Sigmoid colon (tissue), 4 donors: ENCODE measurements around the gene CACNA1D.

ENCODE experiments used
- POLR2A ChIP-seq, 2 donors: fragments of 450-650 bp; IDR thresholded peaks; one replicate each; pipeline ENCODE4 v1.6.1; 2016; ENCODE audit warnings: antibody characterized with exemption in 2 of 2, mild to moderate bottlenecking in 2 of 2, moderate library complexity in 2 of 2
- POLR2AphosphoS5 ChIP-seq, 4 donors: sonication (generic); formaldehyde crosslinking; IDR thresholded peaks; one replicate each; pipeline ENCODE4 v1.6.1; 2017; ENCODE audit warnings: antibody characterized with exemption in 4 of 4

DNA sequence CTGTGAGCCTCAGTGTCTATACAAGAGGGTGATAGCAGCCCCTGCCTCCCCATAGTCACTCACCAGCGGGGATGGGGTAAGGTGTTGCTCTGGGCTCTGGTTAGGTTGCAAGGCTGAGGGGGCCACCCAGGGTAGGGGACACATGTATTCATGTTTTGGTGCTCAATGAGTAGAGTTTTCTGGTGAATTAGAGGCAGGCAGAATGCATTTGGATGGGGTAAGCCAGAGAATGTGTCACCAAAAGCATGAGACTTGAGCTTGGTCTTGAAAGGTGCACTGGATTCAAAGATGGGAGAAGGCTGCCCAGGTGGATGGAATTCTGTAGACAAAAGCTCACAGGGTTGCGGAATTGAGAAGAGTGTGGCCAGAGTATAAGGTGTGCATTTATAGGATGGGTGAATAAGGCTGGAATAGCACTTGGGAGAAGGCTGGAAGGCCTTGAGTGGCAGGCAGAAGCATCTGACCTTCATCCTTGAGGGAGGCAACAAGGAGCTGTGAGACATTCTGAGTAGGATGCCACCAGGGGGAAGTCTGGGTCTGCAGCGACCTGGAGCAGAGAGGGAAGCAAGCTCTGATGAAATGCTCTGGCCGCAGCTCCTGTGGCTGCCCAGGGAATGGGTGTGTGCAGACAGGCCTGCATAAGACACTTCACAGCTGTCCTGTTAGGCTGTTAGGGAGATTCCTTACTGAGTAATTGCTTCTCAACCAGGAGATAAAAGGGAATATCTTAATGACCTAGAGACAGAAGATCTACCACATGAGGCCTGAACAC is 202.2 kb downstream of the CACNA1D start:
- TF ChIP-seq POLR2A (IDR thresholded peaks at IDR 0.05) = no peak
- no peak for TF ChIP-seq POLR2AphosphoS5 (IDR thresholded peaks at IDR 0.05)
